SKM-1 treated with dmso at 0.1 percent for 144 hours (cell line): ENCODE results near the gene SLC16A1.
"Not testable (repeated sequence)": the region's sequence is repeated elsewhere in the genome, so short reads cannot be mapped to it uniquely, and the experiment has no call there.

Experiments
- DNase-seq: peaks from one replicate; lab custom pipeline; 2025; ENCODE audit not compliant: unreplicated experiment; lab: John Stamatoyannopoulos, UW

The SLC16A1 gene

GRCh38 chr1:112927462-112927990 lies 28.5 kb downstream of the SLC16A1 start:
- DNase-seq, result no peak

- DNase-seq, result no peak
Measured at GRCh38 chr1:112926858-112927257, 29.1 kb downstream of the SLC16A1 start.

DNA sequence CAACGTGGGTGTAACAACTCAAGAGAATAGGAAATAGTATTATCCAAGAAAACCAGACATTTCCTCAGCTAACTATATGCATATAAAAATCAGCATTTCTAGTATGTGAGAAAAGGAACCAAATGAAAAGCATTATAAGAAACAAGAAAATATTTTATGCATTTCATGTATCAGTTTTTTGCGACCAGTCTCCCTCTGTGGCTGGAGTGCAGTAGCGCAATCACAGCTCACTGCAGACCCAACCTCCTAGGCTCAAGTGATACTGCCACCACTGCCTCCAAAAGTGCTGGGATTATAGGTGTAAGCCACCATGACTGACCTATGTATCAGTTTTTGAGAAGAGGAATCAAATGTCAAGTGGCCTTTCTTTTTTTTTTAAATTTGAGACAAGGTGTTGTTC lies 31.0 kb downstream of the SLC16A1 start:
- no peak for DNase-seq

- DNase-seq, result no peak
Measured at GRCh38 chr1:112923959-112924349, 32.0 kb downstream of the SLC16A1 start.

DNA sequence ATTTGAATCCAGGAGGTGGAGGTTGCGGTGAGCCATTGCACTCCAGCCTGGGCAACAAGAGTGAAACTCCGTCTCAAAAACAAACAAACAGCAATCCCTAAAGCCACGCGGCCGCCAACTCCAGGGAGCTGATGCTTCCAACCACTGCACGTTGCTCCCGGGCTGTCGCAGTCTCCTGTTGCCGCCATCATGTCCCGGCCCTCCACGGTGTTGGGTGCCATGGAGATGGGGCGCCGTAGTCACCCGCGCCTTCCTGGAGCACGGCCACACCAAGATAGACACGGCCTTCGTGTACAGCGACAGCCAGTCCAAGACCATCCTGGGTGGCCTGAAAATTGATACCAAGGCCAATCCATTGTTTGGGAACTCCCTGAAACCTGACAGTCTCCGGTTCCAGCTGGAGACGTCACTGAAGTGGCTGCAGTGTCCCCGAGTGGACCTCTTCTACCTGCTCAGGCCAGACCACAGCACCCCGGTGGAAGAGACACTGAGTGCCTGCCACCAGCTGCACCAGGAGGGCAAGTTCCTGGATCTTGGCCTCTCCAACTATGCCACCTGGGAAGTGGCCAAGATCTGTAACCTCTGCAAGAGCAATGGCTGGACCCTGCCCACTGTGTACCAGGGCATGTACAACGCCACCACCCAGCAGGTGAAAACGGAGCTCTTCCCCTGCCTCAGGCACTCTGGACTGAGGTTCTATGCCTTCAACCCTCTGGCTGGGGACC lies 32.6 kb downstream of the SLC16A1 start:
- DNase-seq, result no peak

GRCh38 chr1:112911506-112912220 lies 44.3 kb downstream of the SLC16A1 start:
- DNase-seq, result no peak

DNA sequence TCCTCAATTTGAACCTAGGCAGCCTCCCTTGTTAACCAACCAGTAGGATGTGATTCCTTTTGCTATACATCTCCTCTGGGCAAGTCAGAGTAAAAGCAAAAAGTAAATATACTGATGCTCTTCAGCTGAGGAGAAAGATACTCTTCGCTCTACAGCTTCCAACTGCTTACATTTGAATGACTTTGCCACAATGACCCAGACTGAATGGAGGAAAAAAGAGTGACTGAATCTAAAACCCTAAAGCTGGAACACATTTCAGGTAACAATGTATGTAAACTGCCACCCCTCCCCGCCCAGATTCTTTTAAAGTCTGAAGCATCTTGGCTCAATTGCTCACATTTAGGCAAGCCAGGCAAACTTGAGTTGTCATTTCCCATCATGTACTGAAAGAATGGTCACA lies 46.1 kb downstream of the SLC16A1 start:
- no peak for DNase-seq

- no peak for DNase-seq
Measured at GRCh38 chr1:112906150-112906698, 49.8 kb downstream of the SLC16A1 start.

GRCh38 chr1:112905395-112906149 lies 50.4 kb downstream of the SLC16A1 start:
- DNase-seq, result no peak

- DNase-seq, result no peak
Measured at GRCh38 chr1:112904831-112905261, 51.1 kb downstream of the SLC16A1 start.

- no peak for DNase-seq
Measured at GRCh38 chr1:112904071-112904830, 51.7 kb downstream of the SLC16A1 start.

DNA sequence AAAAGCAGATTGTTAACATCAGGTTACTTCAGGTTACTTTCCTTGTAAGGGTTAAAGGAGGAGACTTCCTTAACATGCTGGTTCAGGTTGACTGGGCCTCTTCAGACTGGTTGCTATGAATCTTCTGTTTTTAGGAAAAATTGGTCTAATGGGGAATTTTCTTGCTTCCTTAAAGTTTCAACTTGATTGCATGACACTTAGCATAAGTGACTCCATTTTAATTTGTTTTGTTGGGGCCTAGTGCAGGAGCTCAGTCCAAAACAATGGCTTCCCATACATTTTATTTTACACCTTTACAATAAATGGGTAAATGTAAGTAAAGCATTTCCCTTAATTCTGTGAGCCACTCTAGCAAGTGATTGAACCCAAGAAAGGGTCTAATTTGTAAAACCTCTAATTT lies 53.8 kb downstream of the SLC16A1 start:
- DNase-seq, result no peak

- no peak for DNase-seq
Measured at GRCh38 chr1:112901387-112901786, 54.6 kb downstream of the SLC16A1 start.

DNA sequence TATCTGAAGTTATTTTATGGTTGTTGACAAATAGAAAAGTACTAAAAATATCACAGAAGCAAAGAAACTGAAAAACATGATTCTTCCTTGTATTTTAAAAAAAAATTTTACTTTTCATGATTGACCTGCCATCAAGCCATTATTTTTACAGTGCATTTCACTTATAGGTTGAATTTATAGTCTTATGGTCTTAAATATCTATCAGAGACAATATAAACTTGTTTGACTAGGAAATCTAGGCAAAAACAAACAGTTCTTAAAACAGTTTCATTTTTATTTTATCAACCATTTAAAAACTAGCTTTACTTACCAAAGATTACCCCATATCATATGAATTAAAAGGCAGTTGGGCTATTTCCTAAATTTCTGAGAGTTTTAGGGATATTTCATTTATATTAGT lies 59.2 kb downstream of the SLC16A1 start:
- no peak for DNase-seq

DNA sequence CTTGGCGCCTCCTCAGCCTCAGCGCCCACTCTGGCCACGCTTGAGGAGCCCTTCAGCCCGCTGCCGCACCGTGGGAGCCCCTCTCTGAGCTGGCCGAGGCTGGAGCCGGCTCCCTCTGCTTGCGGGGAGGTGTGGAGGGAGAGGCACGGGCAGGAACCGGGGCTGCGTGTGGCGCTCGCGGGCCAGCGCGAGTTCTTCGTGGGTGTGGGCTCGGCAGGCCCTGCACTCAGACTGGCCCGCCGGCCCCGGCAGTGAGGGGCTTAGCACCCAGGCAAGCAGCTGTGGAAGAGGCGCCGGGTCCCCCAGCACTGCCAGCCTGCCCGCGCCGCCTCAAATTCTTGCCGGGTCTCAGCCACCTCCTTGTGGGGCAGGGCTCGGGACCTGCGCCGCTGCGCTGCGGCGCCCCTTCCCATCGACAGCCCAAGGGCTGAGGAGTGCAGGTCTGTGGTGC lies 61.4 kb downstream of the SLC16A1 start:
- DNase-seq, result no peak

GRCh38 chr1:112894010-112894292 lies 62.0 kb downstream of the SLC16A1 start:
- DNase-seq, result no peak

DNA sequence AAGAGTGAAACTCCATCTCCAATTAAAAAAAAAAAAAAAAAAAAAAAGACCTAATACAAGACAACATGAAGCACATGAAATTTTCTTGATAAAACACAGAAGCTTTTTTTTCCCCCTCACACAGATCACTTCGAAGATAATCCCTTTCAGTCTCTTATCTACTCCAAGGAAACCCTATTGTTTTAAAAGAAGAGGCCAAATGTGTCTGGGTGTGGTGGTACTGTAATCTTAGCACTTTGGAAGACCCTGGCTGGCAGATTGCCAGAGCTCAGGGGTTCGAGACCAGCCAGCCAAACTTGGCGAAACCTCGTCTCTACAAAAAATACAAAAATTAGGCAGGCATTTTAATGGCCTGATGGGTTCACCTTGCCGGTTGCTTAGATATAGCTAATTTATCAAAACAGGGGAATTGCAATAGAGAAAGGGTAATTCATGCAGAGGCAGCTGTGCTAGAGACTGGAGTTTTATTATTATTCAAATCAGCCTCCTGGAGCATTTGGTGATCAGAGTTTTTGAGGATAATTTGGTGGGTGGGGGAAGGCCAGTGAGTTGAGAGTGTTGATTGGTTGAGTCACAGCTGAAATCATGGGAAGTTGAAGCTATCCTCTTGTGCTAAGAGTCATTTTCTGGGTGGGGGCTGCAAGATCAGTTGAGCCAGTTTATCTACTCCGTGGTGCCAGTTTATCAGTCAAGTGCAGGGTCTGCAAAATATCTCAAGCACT lies 62.5 kb downstream of the SLC16A1 start:
- no peak for DNase-seq

- DNase-seq, result not testable (repeated sequence)
Measured at GRCh38 chr1:112889906-112890305, 66.1 kb downstream of the SLC16A1 start.

GRCh38 chr1:112889052-112889768 lies 66.8 kb downstream of the SLC16A1 start:
- DNase-seq, result no peak
